Endothelial cell of umbilical vein (primary cell): Measurements from ENCODE around the gene DGUOK.

Experiments
- CTCF ChIP-seq, 2 donors: IDR thresholded peaks; 1 replicate in 1 of 2; 2 replicates in 1 of 2; pipeline ENCODE4 v1.5.1; 2011; ENCODE audit warnings: low read length in 2 of 2, mild to moderate bottlenecking in 2 of 2, moderate library complexity in 2 of 2, control low read depth in 1 of 2, inconsistent platforms in 1 of 2, low read depth in 1 of 2; ENCODE audit not compliant: insufficient read depth in 1 of 2; ENCODE audit errors: extremely low read depth in 1 of 2
- EZH2 ChIP-seq: IDR thresholded peaks from 2 replicates; pipeline ENCODE4 v1.6.1; 2012; ENCODE audit warnings: borderline replicate concordance, low read depth, mild to moderate bottlenecking, moderate library complexity, low read length, inconsistent platforms; ENCODE audit not compliant: severe bottlenecking
- JUN ChIP-seq: IDR thresholded peaks from 2 replicates; pipeline ENCODE4 v1.6.1; 2011; ENCODE audit warnings: borderline replicate concordance, low read depth; ENCODE audit not compliant: insufficient read length, insufficient read depth
- POLR2A ChIP-seq: IDR thresholded peaks from 2 replicates; pipeline ENCODE4 v1.6.1; 2012; ENCODE audit warnings: low read depth, mild to moderate bottlenecking, control low read depth, low read length
- TF ChIP-seq, protein P1 (sequence below): IDR thresholded peaks from 2 replicates; pipeline ENCODE4 v1.6.1; 2011; ENCODE audit not compliant: insufficient read depth, insufficient read length

- TF ChIP-seq EZH2 (no peak), CTCF (IDR thresholded peaks at IDR 0.05; ENCODE audit: extremely low read depth in 1 of 2, insufficient read depth in 1 of 2, low read depth in 1 of 2, low read length in 2 of 2) (no peak), POLR2A (no peak), JUN (no peak)
- TF ChIP-seq, protein P1, sequence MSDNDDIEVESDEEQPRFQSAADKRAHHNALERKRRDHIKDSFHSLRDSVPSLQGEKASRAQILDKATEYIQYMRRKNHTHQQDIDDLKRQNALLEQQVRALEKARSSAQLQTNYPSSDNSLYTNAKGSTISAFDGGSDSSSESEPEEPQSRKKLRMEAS = no peak
Observed at GRCh38 chr2:73987948-73988700, 61.4 kb downstream of the DGUOK start.
